HepG2 (cell line): Measurements from ENCODE around the gene ZPR1.

Source experiments
- CC2D1A ChIP-seq: sonication (generic); formaldehyde crosslinking; IDR thresholded peaks from 2 replicates; pipeline ENCODE4 v1.8.1; 2023; ENCODE audit warnings: mild to moderate bottlenecking, missing genetic modification reagents
- CTCF ChIP-seq: sonication (generic); formaldehyde crosslinking; IDR thresholded peaks from 2 replicates; pipeline ENCODE4 v1.5.0; 2020; ENCODE audit warnings: mild to moderate bottlenecking, missing genetic modification reagents, moderate library complexity
- ESRRA ChIP-seq: sonication (generic); formaldehyde crosslinking; IDR thresholded peaks from 2 replicates; pipeline ENCODE4 v1.5.1; 2020; ENCODE audit warnings: mild to moderate bottlenecking, low read depth, missing genetic modification reagents
- HMGXB4 ChIP-seq, 2 experiments: sonication (generic) in 1 of 2; formaldehyde crosslinking in 1 of 2; IDR thresholded peaks; 2 replicates each; pipeline versions ENCODE4 v1.4.0 to v1.6.1; 2018 to 2020; ENCODE audit warnings: missing genetic modification reagents in 2 of 2, borderline replicate concordance in 1 of 2, low read depth in 1 of 2, mild to moderate bottlenecking in 1 of 2, missing biosample characterization in 1 of 2
- JUN ChIP-seq: sonication (generic); formaldehyde crosslinking; IDR thresholded peaks from 2 replicates; pipeline ENCODE4 v1.4.0; 2020; ENCODE audit warnings: mild to moderate bottlenecking, missing genetic modification reagents
- MAX ChIP-seq: IDR thresholded peaks from 2 replicates; pipeline ENCODE4 v1.6.1; 2012; ENCODE audit warnings: inconsistent platforms
- RAD21 ChIP-seq: fragments of 450-650 bp; formaldehyde crosslinking; IDR thresholded peaks from 2 replicates; pipeline ENCODE4 v1.5.0; 2020; ENCODE audit warnings: mild to moderate bottlenecking
- REXO4 ChIP-seq: sonication (generic); formaldehyde crosslinking; IDR thresholded peaks from 2 replicates; pipeline ENCODE4 v1.8.0; 2022; ENCODE audit warnings: missing genetic modification reagents, mild to moderate bottlenecking, borderline replicate concordance
- RNF2 ChIP-seq: fragments of 450-650 bp; conservative IDR thresholded peaks from 2 replicates; pipeline ENCODE4 v1.6.1; 2016; ENCODE audit warnings: low read depth
- ZNF335 ChIP-seq: sonication (generic); formaldehyde crosslinking; IDR thresholded peaks from 2 replicates; pipeline ENCODE4 v1.4.0; 2020; ENCODE audit warnings: missing genetic modification reagents
- TF ChIP-seq, protein P1 (sequence below): sonication (generic); formaldehyde crosslinking; IDR thresholded peaks from 2 replicates; pipeline ENCODE4 v1.4.0; 2020; ENCODE audit warnings: missing genetic modification reagents

- TF ChIP-seq CC2D1A (no peak), JUN (no peak), ESRRA (no peak), RAD21 (CRISPR knock-in tag) (no peak), MAX (no peak), CTCF (CRISPR knock-in tag) (no peak), HMGXB4 (CRISPR knock-in tag; IDR thresholded peaks at IDR 0.05; ENCODE audit: borderline replicate concordance in 1 of 2, low read depth in 1 of 2) (no peak), ZNF335 (CRISPR knock-in tag) (no peak), REXO4 (CRISPR knock-in tag) (no peak), RNF2 (no peak)
- TF ChIP-seq, protein P1, sequence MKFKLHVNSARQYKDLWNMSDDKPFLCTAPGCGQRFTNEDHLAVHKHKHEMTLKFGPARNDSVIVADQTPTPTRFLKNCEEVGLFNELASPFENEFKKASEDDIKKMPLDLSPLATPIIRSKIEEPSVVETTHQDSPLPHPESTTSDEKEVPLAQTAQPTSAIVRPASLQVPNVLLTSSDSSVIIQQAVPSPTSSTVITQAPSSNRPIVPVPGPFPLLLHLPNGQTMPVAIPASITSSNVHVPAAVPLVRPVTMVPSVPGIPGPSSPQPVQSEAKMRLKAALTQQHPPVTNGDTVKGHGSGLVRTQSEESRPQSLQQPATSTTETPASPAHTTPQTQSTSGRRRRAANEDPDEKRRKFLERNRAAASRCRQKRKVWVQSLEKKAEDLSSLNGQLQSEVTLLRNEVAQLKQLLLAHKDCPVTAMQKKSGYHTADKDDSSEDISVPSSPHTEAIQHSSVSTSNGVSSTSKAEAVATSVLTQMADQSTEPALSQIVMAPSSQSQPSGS (CRISPR knock-in tag): no peak
Observed at GRCh38 chr11:116822575-116822974, 34.8 kb upstream of the ZPR1 start.
